Activated naive CD8-positive, alpha-beta T cell treated with anti-CD3 and anti-CD28 coated beads for 36 hours (primary cell): ENCODE data around the gene MALT1. TPM values are rescaled to one million over a fixed set of nuclear protein-coding genes. Genes with fewer than 3 reads are reported as not detected.
"Not testable (repeated sequence)": the region's sequence is repeated elsewhere in the genome, so short reads cannot be mapped to it uniquely, and the experiment has no call there.

Experiments used
- DNase-seq: peaks from one replicate; pipeline ENCODE4 v3.0.0; 2021
- H3K27ac Mint-ChIP-seq: one replicate; pipeline ENCODE4 v1.8.0; 2022; ENCODE audit warnings: mild to moderate bottlenecking, moderate library complexity, mixed read lengths
- H3K27me3 Mint-ChIP-seq: one replicate; pipeline ENCODE4 v1.8.0; 2022; ENCODE audit warnings: mild to moderate bottlenecking, mixed read lengths
- H3K36me3 Mint-ChIP-seq: one replicate; pipeline ENCODE4 v1.8.0; 2021; ENCODE audit warnings: mild to moderate bottlenecking, mixed read lengths
- H3K4me1 Mint-ChIP-seq: one replicate; pipeline ENCODE4 v1.8.0; 2021; ENCODE audit warnings: mixed read lengths
- H3K4me3 Mint-ChIP-seq: one replicate; pipeline ENCODE4 v1.8.0; 2022; ENCODE audit warnings: mild to moderate bottlenecking, moderate library complexity, mixed read lengths
- H3K9me3 Mint-ChIP-seq: one replicate; pipeline ENCODE4 v1.8.0; 2022; ENCODE audit warnings: mixed read lengths
- total RNA-seq, 2 experiments: library from RNA; stranded (reverse); gene quantifications; one replicate each; pipeline ENCODE4 v1.2.3, GENCODE V29; 2021

MALT1 gene
- total RNA-seq, 2 experiments from 2014 or later, result 46.2 to 46.5 TPM

DNA sequence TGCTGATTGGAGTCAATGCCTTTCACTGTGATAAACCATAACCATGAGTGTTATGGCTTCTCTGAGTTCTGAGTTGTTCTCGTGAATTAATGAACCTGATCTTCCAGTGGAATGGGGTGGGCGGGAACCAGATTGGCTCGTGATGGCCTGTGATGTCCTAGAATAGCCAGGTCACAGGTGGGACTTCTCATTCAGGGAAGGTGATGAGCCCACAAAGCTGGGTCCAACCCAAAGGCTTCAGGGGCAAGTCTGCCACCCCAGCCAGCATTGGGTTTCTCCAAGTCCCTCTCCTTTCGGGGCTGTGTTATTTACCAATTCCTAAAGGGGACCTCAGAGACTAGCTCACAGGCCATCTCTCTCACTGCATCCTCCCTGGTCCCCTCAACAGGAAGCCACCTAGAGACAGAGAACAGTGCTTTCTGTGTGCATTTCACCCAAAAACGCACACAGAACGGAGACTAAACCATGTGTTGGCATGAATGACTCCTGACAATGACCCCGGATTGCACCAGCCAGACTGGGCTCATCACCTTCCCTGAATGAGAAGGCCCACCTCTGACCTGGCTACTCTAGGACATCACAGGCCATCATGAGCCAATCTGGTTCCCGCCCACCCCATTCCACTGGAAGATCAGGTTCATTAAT, 85.5 kb downstream of the MALT1 start:
- Mint-ChIP-seq H3K27me3 (peaks cover 14% of the 10 kb centered on the region), H3K4me3 (no peak overlapping the region), H3K9me3 (no peaks in the 10 kb centered on the region), H3K36me3 (peaks cover 4% of the 10 kb centered on the region), H3K4me1 (peaks cover 34% of the 10 kb centered on the region), H3K27ac (no peak overlapping the region)
- no peak for DNase-seq

DNA sequence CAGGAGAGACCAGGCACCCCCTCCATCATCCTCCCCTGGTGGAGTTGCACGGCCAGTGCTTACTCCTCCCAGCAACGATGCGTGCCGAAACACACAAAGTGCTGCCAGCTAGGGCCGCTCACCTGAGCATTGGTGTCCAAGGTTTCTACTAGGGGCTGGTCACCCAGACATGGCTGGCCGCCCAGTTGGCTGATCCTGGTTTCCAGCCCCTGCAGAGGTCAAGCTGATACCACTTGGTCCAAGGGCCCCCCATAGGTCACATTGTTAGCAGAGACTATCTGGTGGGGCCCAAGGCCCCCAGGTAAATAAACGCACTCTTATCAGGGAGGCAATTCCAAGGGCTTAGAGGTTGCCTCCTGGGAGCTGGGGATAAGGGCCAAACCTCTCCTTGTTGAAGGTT, 86.1 kb downstream of the MALT1 start:
- H3K9me3 Mint-ChIP-seq, H3K27ac Mint-ChIP-seq, DNase-seq, H3K4me3 Mint-ChIP-seq, H3K36me3 Mint-ChIP-seq: not testable (repeated sequence)
- Mint-ChIP-seq H3K27me3 (peaks cover 14% of the 10 kb centered on the region), H3K4me1 (peaks cover 35% of the 10 kb centered on the region)

DNA sequence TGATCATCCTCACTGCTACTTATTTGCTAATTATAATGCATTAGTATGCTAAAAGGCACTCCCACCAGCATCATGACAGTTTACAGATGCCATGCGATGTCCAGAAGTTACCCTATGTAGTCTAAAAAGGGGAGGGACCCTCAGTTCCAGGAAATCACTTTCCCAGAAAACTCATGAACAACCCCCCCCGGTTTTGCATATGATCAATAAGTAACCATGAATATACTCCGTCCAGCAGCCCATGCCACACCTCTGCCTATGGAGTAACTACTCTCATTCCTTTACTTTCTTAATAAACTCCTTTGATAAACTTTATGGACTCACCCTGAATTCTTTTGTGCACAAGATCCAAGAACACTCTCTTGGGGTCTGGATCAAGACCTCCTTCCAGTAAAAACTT, 86.8 kb downstream of the MALT1 start:
- Mint-ChIP-seq H3K9me3 (no peaks in the 10 kb centered on the region), H3K4me1 (peaks cover 41% of the 10 kb centered on the region), H3K4me3 (no peak overlapping the region), H3K36me3 (peaks cover 4% of the 10 kb centered on the region), H3K27ac (no peak overlapping the region), H3K27me3 (peaks cover 19% of the 10 kb centered on the region)
- DNase-seq, result no peak

DNA sequence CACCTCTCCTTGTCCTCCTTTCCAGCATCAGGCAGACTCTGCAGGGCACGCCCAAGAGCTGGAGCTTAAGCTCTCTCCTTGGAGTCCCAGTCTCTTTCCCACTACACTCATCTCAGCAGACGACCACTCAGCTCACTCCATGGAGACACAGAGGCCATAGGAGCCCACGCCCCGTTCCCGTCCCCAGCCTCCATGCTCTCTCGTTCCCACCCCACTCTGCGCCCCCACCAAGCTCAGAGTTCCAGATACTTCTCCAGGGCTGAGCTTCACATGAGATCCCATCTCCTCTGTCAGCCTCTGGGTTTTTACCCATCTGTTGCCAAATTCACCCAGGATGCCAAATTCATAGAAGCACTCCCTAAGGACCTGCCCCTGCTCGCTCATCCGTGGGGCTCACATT, 87.3 kb downstream of the MALT1 start:
- H3K27ac Mint-ChIP-seq, result no peak overlapping the region
- H3K9me3 Mint-ChIP-seq, result no peaks in the 10 kb centered on the region
- H3K27me3 Mint-ChIP-seq, result peaks cover 21% of the 10 kb centered on the region
- no peak for DNase-seq
- H3K4me1 Mint-ChIP-seq, result peaks cover 45% of the 10 kb centered on the region
- H3K36me3 Mint-ChIP-seq, result peaks cover 4% of the 10 kb centered on the region
- H3K4me3 Mint-ChIP-seq, result no peak overlapping the region

DNA sequence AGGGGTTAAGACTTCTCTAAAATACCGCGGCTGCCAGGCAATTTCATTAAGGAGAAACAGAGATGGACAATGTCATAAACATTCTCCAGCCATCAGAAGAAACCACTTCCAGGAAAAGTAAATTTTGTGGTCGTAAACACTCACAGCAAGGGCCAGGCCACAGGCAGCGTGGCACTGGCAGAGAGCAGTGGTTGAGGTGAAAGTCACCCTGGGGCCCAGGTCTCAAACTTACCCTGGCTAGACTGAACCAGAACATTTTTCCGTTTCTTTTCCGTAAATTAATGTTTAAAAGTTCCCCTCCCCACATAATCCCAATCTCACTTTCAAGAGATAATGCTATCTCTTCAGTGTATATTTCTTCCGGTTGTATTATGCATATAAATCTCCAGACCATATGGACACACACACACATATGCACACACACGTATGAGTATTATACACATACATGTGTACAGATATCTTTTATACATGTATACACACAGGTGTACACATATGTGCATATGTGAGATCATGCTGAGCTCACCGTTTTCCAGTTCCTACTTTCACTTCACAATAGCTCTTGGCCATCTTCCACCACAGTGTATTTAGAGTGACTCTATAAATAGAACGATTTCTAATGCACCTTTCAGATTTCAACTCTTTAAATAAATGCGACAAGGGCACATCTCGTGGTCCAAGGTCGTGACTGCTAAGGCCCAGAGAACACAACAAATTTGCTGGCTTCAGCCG, 90.1 kb downstream of the MALT1 start:
- Mint-ChIP-seq H3K27ac (peak overlapping the region; percentile 38), H3K27me3 (peaks cover 43% of the 10 kb centered on the region), H3K36me3 (no peaks in the 10 kb centered on the region), H3K4me3 (no peak overlapping the region), H3K9me3 (no peaks in the 10 kb centered on the region), H3K4me1 (peaks cover 31% of the 10 kb centered on the region)
- DNase-seq, result no peak

DNA sequence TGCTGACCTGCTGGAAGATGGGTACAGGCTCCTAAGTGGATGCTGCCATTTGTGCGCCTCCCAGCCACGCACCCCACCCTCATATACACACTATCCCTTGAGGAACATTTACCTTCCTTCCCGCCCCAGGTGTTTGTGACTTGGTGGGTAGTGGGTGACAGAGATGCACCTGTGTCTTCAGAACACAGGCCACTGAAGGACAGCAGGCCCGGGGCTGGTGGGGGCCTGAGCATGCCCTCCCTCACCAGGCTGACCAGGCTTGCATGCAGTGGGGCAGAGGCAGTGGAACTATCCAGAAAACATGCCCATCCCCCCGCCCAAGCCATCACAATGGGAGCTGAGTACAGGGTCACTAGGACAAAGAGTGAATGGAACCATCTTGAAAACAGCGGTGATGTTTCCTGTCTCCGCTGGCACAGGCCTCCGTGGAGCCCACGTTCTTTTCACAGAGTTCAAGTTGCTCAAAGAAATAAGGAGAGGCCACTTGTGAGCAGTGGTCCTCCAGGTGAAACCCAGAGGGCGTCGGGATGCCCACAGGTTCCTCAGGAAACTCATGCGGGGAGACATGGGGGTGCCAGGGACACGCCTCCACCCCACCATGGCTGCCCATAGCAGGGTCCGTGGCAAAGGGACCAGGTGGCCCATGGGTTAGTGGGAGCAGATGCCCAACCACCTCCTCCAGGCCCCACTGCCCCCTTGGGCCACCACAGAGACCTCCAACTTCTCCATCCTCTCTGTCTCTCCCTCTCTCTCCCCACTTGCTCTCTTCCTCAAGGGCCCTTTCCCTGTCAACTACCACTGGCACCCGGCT, 90.9 kb downstream of the MALT1 start:
- Mint-ChIP-seq H3K27me3 (peaks cover 50% of the 10 kb centered on the region), H3K27ac (no peak overlapping the region), H3K36me3 (no peaks in the 10 kb centered on the region), H3K4me3 (no peak overlapping the region), H3K4me1 (peaks cover 25% of the 10 kb centered on the region), H3K9me3 (no peaks in the 10 kb centered on the region)
- DNase-seq, result no peak

DNA sequence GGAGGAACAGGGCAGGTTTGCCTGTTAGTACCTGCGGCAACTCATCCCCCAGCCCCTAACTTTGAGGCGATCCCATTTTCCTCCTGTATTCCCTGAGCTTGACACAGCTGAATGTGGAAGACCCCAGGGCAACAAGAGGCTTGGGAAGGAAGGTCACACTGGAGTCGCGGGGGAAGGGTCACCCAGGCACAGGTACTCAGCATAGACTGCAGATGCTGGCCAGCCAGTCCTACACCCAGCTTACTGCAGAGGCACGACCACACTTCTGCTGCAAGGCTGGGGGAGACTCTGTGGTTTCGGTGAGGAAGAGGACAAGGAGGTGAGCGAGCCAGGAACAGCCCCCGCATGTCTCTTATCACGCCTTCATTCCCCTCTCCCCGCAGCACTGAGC, 91.5 kb downstream of the MALT1 start:
- Mint-ChIP-seq H3K27me3 (peaks cover 55% of the 10 kb centered on the region), H3K36me3 (no peaks in the 10 kb centered on the region), H3K27ac (no peak overlapping the region), H3K4me3 (no peak overlapping the region), H3K4me1 (peaks cover 25% of the 10 kb centered on the region), H3K9me3 (no peaks in the 10 kb centered on the region)
- no peak for DNase-seq

DNA sequence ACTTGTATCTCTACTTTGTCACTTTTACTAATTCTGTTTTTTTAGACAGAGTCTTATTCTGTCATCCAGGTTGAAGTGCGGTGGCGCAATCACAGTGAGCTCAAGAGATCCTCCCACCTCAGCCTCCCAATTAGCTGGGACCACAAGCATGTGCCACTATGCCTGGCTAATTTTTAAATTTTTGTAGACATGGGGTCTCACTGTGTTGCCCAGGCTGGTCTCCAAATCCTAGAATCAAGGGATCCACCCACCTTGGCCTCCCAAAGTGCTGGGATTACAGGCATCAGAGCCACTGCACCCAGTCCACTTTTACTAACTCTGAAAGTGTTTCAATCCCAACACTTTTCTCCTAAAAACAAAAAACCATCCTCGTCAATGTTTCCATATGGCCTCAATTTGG, 94.9 kb downstream of the MALT1 start:
- no peaks in the 10 kb centered on the region for H3K9me3 Mint-ChIP-seq
- DNase-seq, result no peak
- H3K4me3 Mint-ChIP-seq, result no peak overlapping the region
- H3K27me3 Mint-ChIP-seq, result peaks cover 62% of the 10 kb centered on the region
- H3K4me1 Mint-ChIP-seq, result peaks cover 24% of the 10 kb centered on the region
- H3K36me3 Mint-ChIP-seq, result no peaks in the 10 kb centered on the region
- H3K27ac Mint-ChIP-seq, result no peak overlapping the region

DNA sequence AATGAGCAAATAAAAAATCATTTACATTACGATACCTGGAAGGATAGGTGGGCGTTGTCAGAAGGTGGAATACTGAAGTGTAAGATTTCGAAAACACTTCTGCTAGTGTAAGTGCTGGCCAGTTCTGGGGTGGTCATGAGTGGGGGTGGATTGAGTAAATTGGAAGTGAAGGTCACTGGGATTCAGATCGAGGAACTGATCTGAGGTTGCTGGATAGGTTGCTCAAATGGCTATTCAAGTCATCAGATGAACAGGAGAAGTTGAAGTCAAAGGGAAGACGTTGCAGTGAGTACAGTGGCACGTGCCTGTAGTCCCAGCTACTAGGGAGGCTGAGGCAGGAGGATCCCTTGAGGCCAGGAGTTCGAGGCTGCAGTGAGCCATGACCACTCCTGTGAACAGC, 95.7 kb downstream of the MALT1 start:
- no peak for DNase-seq
- Mint-ChIP-seq H3K36me3 (no peaks in the 10 kb centered on the region), H3K9me3 (no peaks in the 10 kb centered on the region), H3K27me3 (peaks cover 59% of the 10 kb centered on the region), H3K4me3 (no peak overlapping the region), H3K27ac (no peak overlapping the region), H3K4me1 (peaks cover 18% of the 10 kb centered on the region)

DNA sequence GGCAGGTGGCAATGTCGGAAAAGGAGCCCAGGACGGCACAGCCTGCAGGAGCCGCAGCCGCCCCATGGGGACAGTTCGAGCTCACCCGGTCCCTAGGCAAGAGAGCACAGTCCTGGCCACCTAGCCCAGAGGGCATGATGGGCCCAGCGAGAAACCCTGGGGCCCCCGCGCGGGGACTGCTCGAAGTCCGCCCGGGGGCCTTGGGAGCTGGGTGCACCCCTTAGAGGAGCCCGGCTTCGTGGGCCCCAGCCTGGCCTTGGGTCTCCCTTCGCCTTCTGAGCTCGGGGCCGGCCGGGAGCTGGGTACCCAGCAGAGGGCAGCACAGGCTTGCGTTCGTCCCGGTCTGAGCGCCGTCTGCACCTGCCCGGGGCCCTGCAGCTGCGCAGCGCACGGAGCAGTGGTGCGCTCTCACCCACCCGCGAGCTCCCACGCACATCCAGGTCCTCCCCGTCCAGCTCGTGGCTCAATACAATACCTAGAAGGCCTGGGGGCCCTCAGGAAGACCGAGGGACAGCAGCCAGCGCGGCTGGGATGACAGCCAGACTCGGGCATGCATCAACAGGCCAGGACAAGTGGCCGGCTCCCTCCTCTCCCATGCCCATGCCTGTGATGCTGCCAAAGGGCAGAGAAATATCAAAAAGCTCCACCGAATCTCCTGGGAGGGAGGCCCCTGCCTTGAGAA, 97.2 kb downstream of the MALT1 start:
- Mint-ChIP-seq H3K9me3 (no peaks in the 10 kb centered on the region), H3K36me3 (no peaks in the 10 kb centered on the region), H3K4me3 (no peak overlapping the region), H3K4me1 (peaks cover 8% of the 10 kb centered on the region), H3K27ac (no peak overlapping the region), H3K27me3 (peaks cover 64% of the 10 kb centered on the region)
- DNase-seq, result peak; percentile 78

DNA sequence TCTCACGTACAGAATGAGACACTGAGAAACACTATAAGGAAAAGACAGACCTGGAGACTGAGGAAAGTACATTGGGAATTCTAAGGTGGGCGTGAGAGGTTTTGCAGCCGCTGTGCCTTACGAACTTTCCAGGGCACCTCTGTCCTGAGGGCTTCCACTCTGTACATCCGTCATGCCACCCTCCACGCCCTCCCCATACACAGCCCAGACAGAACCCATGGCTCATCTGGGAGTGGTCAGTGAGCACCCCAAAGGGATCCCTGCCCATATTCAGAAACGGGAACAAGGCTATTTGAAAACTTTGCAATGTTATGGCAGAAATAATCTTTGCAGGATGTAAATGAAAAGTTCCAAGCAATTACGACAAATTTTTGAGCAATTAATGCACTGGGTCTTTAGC, 98.1 kb downstream of the MALT1 start:
- Mint-ChIP-seq H3K27ac (no peak overlapping the region), H3K36me3 (no peaks in the 10 kb centered on the region), H3K27me3 (peaks cover 65% of the 10 kb centered on the region), H3K9me3 (no peaks in the 10 kb centered on the region), H3K4me1 (peaks cover 5% of the 10 kb centered on the region), H3K4me3 (no peak overlapping the region)
- no peak for DNase-seq

DNA sequence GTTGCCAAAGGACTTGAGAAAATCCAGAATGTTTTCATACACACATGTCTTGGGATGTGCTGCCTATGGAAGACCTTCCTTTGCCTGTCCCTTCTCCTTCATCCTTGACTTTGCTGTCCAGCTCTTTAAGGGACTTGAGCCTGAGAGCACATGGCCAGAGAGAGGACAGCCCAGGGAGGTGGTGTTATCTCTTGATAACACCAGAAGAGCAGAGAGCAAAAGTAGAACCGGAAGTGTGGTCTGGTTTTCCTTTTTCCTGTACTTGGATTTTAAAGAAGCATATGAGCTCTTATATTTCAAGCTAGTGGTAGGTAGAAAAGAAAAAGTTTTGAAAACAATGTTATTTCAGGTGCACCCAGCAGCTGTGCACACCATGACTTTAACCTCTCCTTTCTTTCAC, 99.3 kb downstream of the MALT1 start:
- Mint-ChIP-seq H3K36me3 (no peaks in the 10 kb centered on the region), H3K9me3 (no peaks in the 10 kb centered on the region), H3K4me1 (peaks cover 5% of the 10 kb centered on the region), H3K27ac (no peak overlapping the region), H3K27me3 (peaks cover 52% of the 10 kb centered on the region), H3K4me3 (no peak overlapping the region)
- DNase-seq, result no peak

DNA sequence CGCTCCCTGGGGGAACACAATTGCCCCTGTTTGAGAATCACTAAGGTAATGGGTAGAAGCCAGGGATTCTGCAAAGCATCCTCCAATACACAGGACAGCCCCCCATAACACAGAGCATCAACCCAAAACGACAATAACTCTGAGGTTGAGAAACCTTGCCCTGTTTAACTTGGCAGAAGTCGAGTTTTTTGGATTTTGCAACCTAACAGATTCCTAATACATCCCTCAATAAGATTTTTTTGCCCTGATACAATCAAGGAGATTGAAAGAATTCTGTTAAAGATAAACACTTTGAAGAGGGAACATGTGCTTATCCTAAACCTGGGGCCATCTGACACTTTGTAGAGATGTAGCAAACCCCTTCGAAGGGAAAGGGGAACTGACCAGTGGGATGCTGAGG, 100.9 kb downstream of the MALT1 start:
- Mint-ChIP-seq H3K27me3 (peaks cover 42% of the 10 kb centered on the region), H3K27ac (no peak overlapping the region), H3K36me3 (no peaks in the 10 kb centered on the region)

DNA sequence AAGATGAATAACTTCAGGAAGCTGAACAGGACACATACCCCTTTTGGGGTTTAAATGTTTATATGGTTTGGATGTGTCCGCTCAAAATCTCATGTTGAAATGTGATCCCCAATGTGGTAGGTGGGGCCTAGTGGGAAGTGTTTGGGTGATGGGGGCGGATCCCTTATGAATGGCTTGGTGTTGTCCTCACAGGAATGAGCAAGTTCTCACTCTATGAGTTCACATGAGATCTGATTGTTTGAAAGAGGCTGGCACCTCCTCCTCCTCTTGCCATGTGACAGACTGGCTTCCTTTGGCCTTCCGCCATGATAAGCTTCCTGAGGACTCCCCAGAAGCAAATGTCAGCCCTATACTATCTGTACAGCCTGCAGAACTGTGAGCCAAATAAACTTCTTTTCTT, 104.8 kb downstream of the MALT1 start:
- Mint-ChIP-seq H3K36me3 (no peaks in the 10 kb centered on the region), H3K9me3 (no peaks in the 10 kb centered on the region), H3K4me3 (no peak overlapping the region), H3K4me1 (no peaks in the 10 kb centered on the region), H3K27me3 (peaks cover 24% of the 10 kb centered on the region), H3K27ac (no peak overlapping the region)
- DNase-seq, result no peak

More for the DNA sequence above, 100.9 kb downstream of the MALT1 start:
- no peak for DNase-seq
- peaks cover 5% of the 10 kb centered on the region for H3K4me1 Mint-ChIP-seq
- no peak overlapping the region for H3K4me3 Mint-ChIP-seq
- H3K9me3 Mint-ChIP-seq, result no peaks in the 10 kb centered on the region

DNA sequence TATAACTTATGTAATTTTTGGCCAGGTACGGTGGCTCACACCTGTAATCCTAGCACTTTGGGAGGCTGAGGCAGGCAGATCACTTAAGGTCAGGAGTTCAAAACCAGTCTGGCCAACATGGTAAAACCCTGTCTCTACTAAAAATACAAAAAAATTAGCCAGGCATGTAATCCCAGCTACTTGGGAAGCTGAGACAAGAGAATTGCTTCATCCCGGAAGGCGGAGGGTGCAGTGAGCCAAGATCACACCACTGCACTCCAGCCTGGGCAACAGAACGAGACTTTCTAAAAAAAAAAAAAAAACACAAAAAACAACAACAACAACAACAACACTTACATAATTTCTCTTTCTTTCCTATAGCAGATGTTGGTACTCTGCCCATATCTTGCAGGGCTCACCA, 105.3 kb downstream of the MALT1 start:
- not testable (repeated sequence) for H3K36me3 Mint-ChIP-seq

More for the DNA sequence above, 105.3 kb downstream of the MALT1 start:
- not testable (repeated sequence) for H3K27ac Mint-ChIP-seq, H3K4me3 Mint-ChIP-seq, H3K9me3 Mint-ChIP-seq, DNase-seq, H3K4me1 Mint-ChIP-seq
- peaks cover 29% of the 10 kb centered on the region for H3K27me3 Mint-ChIP-seq
